ENCODE results near the gene ZSWIM5.
"Not testable (repeated sequence)": the region's sequence is repeated elsewhere in the genome, so short reads cannot be mapped to it uniquely, and the experiment has no call there.

The ZSWIM5 gene

GRCh38 chr1:45205910-45206721, at the start of gene ZSWIM5:
TSS of gene ZSWIM5 (minus strand) at chr1:45206605. CDS start at chr1:45206350, 255 bp downstream.
- peak; percentile 3 to 40 for DNase-seq

DNA sequence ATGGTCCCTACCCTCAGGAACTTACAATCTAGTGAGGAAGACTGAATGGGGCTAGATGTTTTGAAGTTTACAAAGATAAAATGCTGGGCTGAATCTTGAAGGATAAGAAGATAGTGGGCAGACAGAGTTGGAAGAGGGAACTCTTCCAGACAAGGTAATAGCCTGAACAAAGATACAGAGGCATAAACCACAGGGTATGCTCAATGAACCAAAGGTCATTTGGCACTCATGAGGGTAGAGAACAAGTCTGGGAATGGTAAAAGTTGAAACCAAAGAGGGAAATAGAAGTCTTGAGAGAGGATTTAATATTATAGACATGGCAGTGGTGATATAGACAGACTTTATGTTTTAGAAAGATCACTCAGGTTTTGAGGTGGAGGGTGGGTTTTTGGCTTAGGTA, 48.1 kb upstream of the ZSWIM5 start:
- DNase-seq = no peak

- no peak for DNase-seq
These were observed 44.1 kb upstream of the ZSWIM5 start for GRCh38 chr1:45250544-45250943.

DNA sequence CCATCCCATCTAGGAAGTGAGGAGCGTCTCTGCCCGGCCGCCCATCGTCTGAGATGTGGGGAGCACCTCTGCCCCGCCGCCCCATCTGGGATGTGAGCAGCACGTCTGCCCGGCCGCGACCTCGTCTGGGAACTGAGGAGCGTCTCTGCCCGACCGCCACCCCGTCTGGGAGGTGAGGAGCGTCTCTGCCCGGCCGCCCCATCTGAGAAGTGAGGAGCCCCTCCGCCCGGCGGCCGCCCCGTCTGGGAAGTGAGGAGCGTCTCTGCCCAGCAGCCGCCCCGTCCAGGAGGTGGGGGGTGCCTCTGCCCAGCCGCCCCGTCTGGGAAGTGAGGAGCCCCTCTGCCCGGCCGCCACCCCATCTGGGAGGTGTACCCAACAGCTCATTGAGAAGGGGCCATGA, 41.6 kb upstream of the ZSWIM5 start:
- DNase-seq = not testable (repeated sequence)

DNA sequence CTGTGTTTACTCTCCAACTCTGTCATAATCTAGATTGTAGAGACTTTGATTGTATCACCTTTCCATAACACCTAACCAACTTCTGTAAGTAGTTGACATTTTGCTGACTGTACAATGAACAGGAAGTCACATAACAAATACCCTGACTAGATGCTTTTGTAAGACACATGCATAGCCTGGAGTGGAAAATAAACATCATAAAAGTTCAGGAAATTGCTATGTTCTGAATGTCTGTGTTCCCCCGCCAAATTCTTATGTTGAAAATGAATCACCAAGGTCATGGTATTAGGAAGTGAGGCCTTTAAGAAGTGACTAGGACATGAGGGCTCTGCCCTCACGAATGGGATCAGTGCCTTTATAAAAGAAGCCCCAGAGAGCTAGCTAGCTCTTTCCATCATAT, 40.4 kb upstream of the ZSWIM5 start:
- DNase-seq = no peak

- not testable (repeated sequence) for DNase-seq
These were observed 40.0 kb upstream of the ZSWIM5 start for GRCh38 chr1:45246359-45246758.

- DNase-seq = no peak
These were observed 38.3 kb upstream of the ZSWIM5 start for GRCh38 chr1:45244660-45245059.

DNA sequence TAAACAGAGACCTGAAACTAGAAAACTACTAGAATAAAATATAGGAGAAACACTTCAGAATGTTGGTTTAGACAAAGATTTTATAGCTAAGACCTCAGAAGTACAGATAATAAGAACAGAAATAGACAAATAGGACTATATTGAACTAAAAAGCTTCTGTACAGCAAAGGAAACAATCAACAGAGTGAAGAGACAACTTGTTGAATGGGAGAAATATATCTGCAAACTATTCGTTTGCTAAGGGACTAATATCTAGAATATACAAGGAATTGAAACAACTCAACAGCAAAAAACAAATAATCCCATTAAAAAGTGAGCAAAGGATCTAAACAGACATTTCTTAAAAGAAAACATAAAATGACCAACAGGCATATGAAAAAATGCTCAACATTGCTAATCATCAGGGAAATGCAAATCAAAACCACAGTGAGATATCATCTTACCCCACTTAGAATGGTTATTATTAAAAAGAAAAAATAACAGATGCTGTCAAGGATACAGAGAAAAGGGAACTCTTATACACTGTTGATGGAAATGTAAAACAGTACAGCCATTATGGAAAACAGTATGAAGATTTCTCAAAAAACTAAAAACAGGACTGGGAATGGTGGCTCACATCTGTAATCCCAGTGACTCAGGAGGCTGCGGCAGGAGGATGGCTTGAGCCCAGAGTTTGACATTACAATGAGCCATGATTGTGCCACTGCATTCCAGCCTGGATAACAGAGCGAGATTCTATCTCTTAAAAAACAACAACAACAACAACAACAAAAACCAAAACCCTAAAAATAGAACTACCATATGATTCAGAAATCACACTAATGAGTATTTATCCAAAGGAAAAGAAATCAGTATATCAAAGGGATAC, 37.3 kb upstream of the ZSWIM5 start:
- no peak for DNase-seq

DNA sequence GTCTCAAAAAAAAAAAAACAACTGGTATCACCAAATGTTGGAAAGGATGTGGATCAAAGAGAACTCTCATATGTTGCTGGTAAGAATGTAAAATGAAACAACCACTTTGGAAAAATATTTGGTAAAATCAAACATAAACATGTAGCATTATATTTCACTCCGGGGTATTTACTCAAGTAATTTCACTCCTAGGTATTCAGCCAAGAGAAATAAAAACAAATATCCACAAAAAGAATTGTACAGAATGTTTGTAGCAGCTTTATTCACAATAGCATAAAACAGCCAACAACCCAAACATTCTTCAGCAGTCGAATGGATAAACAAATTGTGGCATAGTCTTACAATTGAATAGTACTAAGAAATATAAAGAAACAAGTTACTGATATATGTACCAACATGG, 32.4 kb upstream of the ZSWIM5 start:
- DNase-seq = no peak

- DNase-seq = no peak
These were observed 29.7 kb upstream of the ZSWIM5 start for GRCh38 chr1:45236136-45236535.

- DNase-seq = no peak
These were observed 24.1 kb upstream of the ZSWIM5 start for GRCh38 chr1:45230537-45230936.

- no peak for DNase-seq
These were observed 19.2 kb upstream of the ZSWIM5 start for GRCh38 chr1:45225598-45225997.

GRCh38 chr1:45223710-45224109, 17.3 kb upstream of the ZSWIM5 start:
- DNase-seq = not testable (repeated sequence)

DNA sequence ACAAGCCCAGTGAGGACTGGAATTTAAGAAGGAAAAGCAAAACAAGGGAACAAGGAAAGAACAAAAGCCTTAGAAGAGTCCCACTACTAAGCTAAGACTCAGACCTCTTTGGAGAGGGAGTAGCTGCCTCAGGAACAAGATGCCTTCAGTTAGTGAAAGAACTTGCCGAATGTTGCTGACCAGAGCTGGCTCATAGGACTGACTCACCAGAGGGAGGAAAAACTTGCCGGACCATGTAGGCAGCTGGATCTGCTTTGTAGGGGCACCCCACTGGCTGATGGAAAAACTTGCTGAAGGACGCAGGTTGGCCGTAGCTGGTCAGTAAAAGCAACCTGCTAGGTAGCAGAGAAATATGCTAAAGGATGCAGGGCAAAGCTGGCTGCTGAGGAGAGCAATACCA, 15.3 kb upstream of the ZSWIM5 start:
- no peak for DNase-seq

DNA sequence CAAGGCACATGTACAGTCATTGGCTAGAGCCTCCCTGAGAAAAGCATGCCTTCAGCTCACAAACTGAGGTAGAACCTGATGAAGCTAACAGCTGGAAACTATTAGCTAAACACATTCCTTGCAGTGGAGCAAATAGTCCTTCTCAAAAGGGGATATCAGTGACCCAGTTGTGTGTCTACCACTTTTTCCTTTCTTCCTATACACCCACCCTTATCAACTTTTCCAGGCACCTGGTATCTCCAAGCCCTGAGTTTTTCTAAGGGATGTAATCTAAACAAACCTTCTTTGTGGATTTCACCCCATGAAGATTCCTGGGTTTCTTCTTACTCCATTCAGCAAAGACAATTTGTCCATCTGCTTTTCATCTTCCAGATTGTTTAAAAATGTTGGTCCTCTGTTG, 10.5 kb upstream of the ZSWIM5 start:
- DNase-seq = no peak

DNA sequence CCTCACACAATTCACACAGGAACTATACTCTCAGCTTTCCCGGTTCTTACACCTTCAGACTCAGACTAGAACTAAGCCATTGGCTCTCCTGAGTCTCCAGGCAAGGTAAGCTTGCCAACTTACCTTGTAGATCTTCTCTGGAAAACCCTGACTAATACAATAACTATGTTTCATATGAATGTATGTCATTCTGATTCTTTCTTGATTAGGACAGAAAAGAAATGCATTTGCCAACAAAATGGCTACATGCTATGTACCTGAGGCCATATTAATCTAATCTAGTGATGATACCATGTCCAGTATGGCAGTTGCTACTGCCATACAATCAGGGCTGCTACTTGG, 9.8 kb upstream of the ZSWIM5 start:
- no peak for DNase-seq

- no peak for DNase-seq
These were observed 9.2 kb upstream of the ZSWIM5 start for GRCh38 chr1:45215485-45216199.

- no peak for DNase-seq
These were observed 7.5 kb upstream of the ZSWIM5 start for GRCh38 chr1:45213892-45214291.

- no peak for DNase-seq
These were observed 4.7 kb upstream of the ZSWIM5 start for GRCh38 chr1:45211076-45211475.

DNA sequence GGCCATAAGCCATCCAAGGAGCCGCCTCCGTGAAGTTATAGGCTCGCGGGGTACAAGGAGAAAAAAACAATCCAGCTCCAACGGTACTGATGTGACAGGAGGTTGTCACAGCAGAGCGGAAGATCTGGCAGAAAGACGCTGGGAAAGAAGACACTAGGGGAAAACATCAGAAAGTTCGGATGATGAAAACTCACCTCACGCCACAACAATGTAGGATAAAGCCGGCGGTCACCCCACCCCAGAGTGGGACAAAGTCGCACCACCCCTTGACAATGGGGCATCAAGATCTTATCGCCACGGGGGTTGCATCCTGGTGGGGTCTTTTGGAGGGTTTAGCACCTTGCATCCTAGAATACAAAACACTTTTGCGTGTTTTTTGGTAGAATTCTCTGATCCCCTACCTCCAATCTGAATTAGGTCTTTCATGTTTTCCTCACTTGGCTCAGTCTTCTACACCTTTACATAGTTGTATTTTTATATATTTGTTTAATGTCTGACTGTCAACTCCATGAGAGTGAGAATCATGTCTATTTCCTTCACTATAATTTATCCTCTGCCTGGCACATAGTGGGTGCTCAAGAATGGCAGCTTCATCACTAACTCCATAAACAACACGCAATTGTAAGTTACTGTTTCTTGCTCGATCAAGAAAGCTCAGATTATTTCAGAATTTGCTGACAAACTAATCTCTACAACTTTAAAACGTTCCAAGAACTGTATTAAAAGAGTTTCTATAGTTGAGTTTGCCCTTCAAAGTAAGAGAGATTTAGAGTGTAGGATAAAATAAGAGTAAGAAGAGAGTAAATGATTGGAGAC, 611 bp upstream of the ZSWIM5 start:
- no peak for DNase-seq

DNA sequence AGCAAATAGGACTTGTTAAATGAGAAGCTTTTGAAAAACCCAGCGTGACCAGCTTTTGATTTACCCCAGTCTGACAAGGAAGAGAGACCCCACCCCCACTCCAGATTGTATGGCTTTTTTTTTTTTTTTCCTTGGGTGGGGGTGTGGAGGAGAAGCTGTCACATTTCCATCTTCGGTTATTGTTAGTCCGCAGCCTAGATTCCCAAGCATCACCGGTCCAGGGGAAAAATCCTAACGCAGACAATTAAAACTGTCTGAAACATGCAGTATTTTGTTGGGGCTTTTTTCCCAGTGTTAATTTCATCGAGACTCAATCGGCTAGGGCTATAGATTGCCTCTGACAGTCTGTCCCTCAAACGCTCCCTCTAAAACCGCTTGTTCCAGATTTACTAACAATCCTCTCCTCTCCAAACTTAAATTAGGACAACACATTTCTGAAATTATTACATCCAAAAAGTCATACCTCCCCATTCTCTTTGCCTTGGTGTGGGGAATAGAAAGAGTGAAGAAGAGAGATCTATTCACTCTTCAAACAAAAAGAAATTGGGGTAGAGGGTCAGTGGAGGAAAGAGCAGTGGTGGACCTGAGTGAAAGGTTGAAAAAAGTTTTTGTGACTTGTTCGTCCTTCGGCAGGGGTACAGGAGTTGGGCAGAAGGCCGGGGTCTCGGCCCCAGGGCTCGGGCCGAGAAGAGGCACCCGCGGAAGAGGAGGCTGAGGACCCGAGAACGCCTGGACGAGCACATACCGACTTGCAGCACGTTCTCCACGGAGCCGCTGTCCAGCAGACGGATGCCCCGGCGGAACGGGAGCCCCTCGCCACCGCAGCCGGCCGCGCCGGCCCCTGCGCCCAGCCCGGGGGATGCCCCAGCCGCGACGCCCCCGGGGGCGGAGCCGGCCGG, 1.1 kb downstream of the ZSWIM5 start:
- DNase-seq = no peak
